Vagina (tissue), 2 donors: ENCODE results near the gene XPOT.

Source experiments
- POLR2A ChIP-seq, 2 donors: fragments of 450-650 bp; IDR thresholded peaks; one replicate each; pipeline ENCODE4 v1.6.1; 2017; ENCODE audit warnings: antibody characterized with exemption in 2 of 2, mild to moderate bottlenecking in 2 of 2, moderate library complexity in 2 of 2
- POLR2AphosphoS5 ChIP-seq, 2 donors: sonication (generic); formaldehyde crosslinking; IDR thresholded peaks; one replicate each; pipeline ENCODE4 v1.9.0; 2017; ENCODE audit warnings: antibody characterized with exemption in 2 of 2, mild to moderate bottlenecking in 2 of 2, low read depth in 1 of 2; ENCODE audit not compliant: insufficient read depth in 1 of 2
- TF ChIP-seq, protein P1 (sequence below), 3 experiments: fragments of 450-650 bp in 2 of 3; fragments of 200-600 bp in 1 of 3; sonication (generic) in 1 of 3; IDR thresholded peaks; one replicate each; pipeline ENCODE4 v1.5.1; 2017 to 2019; ENCODE audit warnings: antibody characterized with exemption in 3 of 3, mild to moderate bottlenecking in 2 of 3, moderate library complexity in 2 of 3

DNA sequence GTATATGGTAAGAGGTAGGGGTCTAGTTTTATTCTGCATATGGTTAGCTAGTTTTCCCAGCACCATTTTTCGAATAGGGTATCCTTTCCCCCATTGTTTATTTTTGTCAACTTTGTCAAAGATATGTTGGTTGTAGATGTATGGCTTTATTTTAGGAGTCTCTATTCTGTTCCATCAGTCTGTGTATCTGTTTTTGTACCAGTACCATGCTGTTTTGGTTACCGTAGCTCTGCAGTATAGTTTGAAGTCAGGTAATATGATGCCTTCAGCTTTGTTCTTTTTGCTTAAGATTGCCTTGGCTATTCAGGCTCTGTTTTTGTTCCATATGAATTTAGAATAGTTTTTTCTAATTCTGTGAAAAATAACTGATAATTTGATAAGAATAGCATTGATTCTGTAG is 72.7 kb downstream of the XPOT start:
- no peak for TF ChIP-seq POLR2AphosphoS5 (IDR thresholded peaks at IDR 0.05; ENCODE audit: insufficient read depth in 1 of 2, low read depth in 1 of 2)
- TF ChIP-seq, protein P1, sequence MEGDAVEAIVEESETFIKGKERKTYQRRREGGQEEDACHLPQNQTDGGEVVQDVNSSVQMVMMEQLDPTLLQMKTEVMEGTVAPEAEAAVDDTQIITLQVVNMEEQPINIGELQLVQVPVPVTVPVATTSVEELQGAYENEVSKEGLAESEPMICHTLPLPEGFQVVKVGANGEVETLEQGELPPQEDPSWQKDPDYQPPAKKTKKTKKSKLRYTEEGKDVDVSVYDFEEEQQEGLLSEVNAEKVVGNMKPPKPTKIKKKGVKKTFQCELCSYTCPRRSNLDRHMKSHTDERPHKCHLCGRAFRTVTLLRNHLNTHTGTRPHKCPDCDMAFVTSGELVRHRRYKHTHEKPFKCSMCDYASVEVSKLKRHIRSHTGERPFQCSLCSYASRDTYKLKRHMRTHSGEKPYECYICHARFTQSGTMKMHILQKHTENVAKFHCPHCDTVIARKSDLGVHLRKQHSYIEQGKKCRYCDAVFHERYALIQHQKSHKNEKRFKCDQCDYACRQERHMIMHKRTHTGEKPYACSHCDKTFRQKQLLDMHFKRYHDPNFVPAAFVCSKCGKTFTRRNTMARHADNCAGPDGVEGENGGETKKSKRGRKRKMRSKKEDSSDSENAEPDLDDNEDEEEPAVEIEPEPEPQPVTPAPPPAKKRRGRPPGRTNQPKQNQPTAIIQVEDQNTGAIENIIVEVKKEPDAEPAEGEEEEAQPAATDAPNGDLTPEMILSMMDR (IDR thresholded peaks at IDR 0.05), result no peak
- no peak for TF ChIP-seq POLR2A (IDR thresholded peaks at IDR 0.05)
